ENCODE measurements around the gene SARDH.

The SARDH gene

GRCh38 chr9:133738640-133739225 lies 581 bp upstream of the SARDH start:
- no peak for DNase-seq
- peaks cover 5% of the 10 kb centered on the region for H4K20me1 ChIP-seq (ENCODE audit: insufficient read depth, low read length)
- no peak for ATAC-seq (ENCODE audit: insufficient read depth, low read depth)
- H3K79me2 ChIP-seq (ENCODE audit: insufficient read depth, low read length): no peaks in the 10 kb centered on the region
- no peak overlapping the region for H3K27ac ChIP-seq (ENCODE audit: low read length)
- H3K27me3 ChIP-seq (ENCODE audit: insufficient read depth, low read length, poor library complexity): no peaks in the 10 kb centered on the region
- H3K4me2 ChIP-seq (ENCODE audit: insufficient read depth, low read length): no peak overlapping the region
- H2AFZ ChIP-seq (ENCODE audit: low read depth, low read length): no peak overlapping the region
- peaks cover 14% of the 10 kb centered on the region for H3K4me1 ChIP-seq (ENCODE audit: insufficient read depth, low read length)
- no peak for TF ChIP-seq EZH2 (IDR thresholded peaks at IDR 0.05; ENCODE audit: borderline replicate concordance, low read depth, low read length, severe bottlenecking)
- TF ChIP-seq CTCF (IDR thresholded peaks at IDR 0.05; ENCODE audit: borderline replicate concordance, extremely low read depth, low read length, poor library complexity, severe bottlenecking): no peak
- H3K4me3 ChIP-seq (ENCODE audit: low read depth in 1 of 2, low read length in 2 of 2): no peak overlapping the region
- no peaks in the 10 kb centered on the region for H3K9me3 ChIP-seq (ENCODE audit: insufficient read depth, low read length, severe bottlenecking)
- H3K36me3 ChIP-seq (ENCODE audit: insufficient read depth, low read length): no peaks in the 10 kb centered on the region
- no peak overlapping the region for H3K9ac ChIP-seq (ENCODE audit: low read depth, low read length)

- Histone ChIP-seq H3K9ac (ENCODE audit: low read depth, low read length) (no peak overlapping the region), H2AFZ (ENCODE audit: low read depth, low read length) (no peak overlapping the region), H3K27ac (ENCODE audit: low read length) (no peak overlapping the region), H3K4me1 (ENCODE audit: insufficient read depth, low read length) (peaks cover 14% of the 10 kb centered on the region), H3K36me3 (ENCODE audit: insufficient read depth, low read length) (no peaks in the 10 kb centered on the region), H3K4me3 (ENCODE audit: low read depth in 1 of 2, low read length in 2 of 2) (no peak overlapping the region), H3K4me2 (ENCODE audit: insufficient read depth, low read length) (no peak overlapping the region), H3K9me3 (ENCODE audit: insufficient read depth, low read length, severe bottlenecking) (no peaks in the 10 kb centered on the region), H3K27me3 (ENCODE audit: insufficient read depth, low read length, poor library complexity) (no peaks in the 10 kb centered on the region), H3K79me2 (ENCODE audit: insufficient read depth, low read length) (no peaks in the 10 kb centered on the region), H4K20me1 (ENCODE audit: insufficient read depth, low read length) (peaks cover 5% of the 10 kb centered on the region)
- TF ChIP-seq EZH2 (IDR thresholded peaks at IDR 0.05; ENCODE audit: borderline replicate concordance, low read depth, low read length, severe bottlenecking): no peak
- no peak for DNase-seq
- no peak for ATAC-seq (ENCODE audit: insufficient read depth, low read depth)
Measured at GRCh38 chr9:133737071-133737773, 930 bp downstream of the SARDH start.

GRCh38 chr9:133735931-133736330 lies 2.2 kb downstream of the SARDH start:
- DNase-seq (no peak), ATAC-seq (ENCODE audit: insufficient read depth, low read depth) (no peak)
- peaks cover 5% of the 10 kb centered on the region for H4K20me1 ChIP-seq (ENCODE audit: insufficient read depth, low read length)
- TF ChIP-seq CTCF (IDR thresholded peaks at IDR 0.05; ENCODE audit: borderline replicate concordance, extremely low read depth, low read length, poor library complexity, severe bottlenecking) (no peak), EZH2 (IDR thresholded peaks at IDR 0.05; ENCODE audit: borderline replicate concordance, low read depth, low read length, severe bottlenecking) (no peak)
- no peak overlapping the region for H3K9ac ChIP-seq (ENCODE audit: low read depth, low read length)
- H3K9me3 ChIP-seq (ENCODE audit: insufficient read depth, low read length, severe bottlenecking): no peaks in the 10 kb centered on the region
- no peak overlapping the region for H2AFZ ChIP-seq (ENCODE audit: low read depth, low read length)
- no peak overlapping the region for H3K4me3 ChIP-seq (ENCODE audit: low read depth in 1 of 2, low read length in 2 of 2)
- no peaks in the 10 kb centered on the region for H3K79me2 ChIP-seq (ENCODE audit: insufficient read depth, low read length)
- no peaks in the 10 kb centered on the region for H3K36me3 ChIP-seq (ENCODE audit: insufficient read depth, low read length)
- no peak overlapping the region for H3K27ac ChIP-seq (ENCODE audit: low read length)
- peaks cover 14% of the 10 kb centered on the region for H3K4me1 ChIP-seq (ENCODE audit: insufficient read depth, low read length)
- no peaks in the 10 kb centered on the region for H3K27me3 ChIP-seq (ENCODE audit: insufficient read depth, low read length, poor library complexity)
- no peak overlapping the region for H3K4me2 ChIP-seq (ENCODE audit: insufficient read depth, low read length)

GRCh38 chr9:133735415-133735775 lies 2.8 kb downstream of the SARDH start:
- Histone ChIP-seq H3K36me3 (ENCODE audit: insufficient read depth, low read length) (no peaks in the 10 kb centered on the region), H3K4me3 (ENCODE audit: low read depth in 1 of 2, low read length in 2 of 2) (no peak overlapping the region), H3K27ac (ENCODE audit: low read length) (no peak overlapping the region), H3K27me3 (ENCODE audit: insufficient read depth, low read length, poor library complexity) (no peaks in the 10 kb centered on the region), H4K20me1 (ENCODE audit: insufficient read depth, low read length) (peaks cover 5% of the 10 kb centered on the region), H3K4me1 (ENCODE audit: insufficient read depth, low read length) (peaks cover 14% of the 10 kb centered on the region), H3K9ac (ENCODE audit: low read depth, low read length) (no peak overlapping the region), H3K4me2 (ENCODE audit: insufficient read depth, low read length) (no peak overlapping the region), H2AFZ (ENCODE audit: low read depth, low read length) (no peak overlapping the region), H3K79me2 (ENCODE audit: insufficient read depth, low read length) (no peaks in the 10 kb centered on the region), H3K9me3 (ENCODE audit: insufficient read depth, low read length, severe bottlenecking) (no peaks in the 10 kb centered on the region)
- TF ChIP-seq EZH2 (IDR thresholded peaks at IDR 0.05; ENCODE audit: borderline replicate concordance, low read depth, low read length, severe bottlenecking) (no peak), CTCF (IDR thresholded peaks at IDR 0.05; ENCODE audit: borderline replicate concordance, extremely low read depth, low read length, poor library complexity, severe bottlenecking) (no peak)
- ATAC-seq (ENCODE audit: insufficient read depth, low read depth): 0 out of 3 replicates have a peak, but pooled peaks have one; percentile 23
- DNase-seq: no peak
